SK-N-SH treated with all-trans-retinoic acid at 6 μM for 48 hours (cell line): ENCODE measurements around the gene FGD3.

ENCODE experiments used
- ATAC-seq: fragments of 200-7000 bp; cut with Tn5 transposase; 3 replicates; pipeline ENCODE4 v1.9.1; 2020; ENCODE audit warnings: mild to moderate bottlenecking, moderate library complexity
- ARNTL ChIP-seq: fragments of 450-650 bp; formaldehyde crosslinking; IDR thresholded peaks from 2 replicates; pipeline ENCODE4 v1.5.0; 2020; ENCODE audit warnings: low read depth, mild to moderate bottlenecking, moderate library complexity, borderline replicate concordance
- BACH2 ChIP-seq: fragments of 250-450 bp; sonication (Bioruptor Pico); IDR thresholded peaks from 2 replicates; pipeline ENCODE4 v1.9.0; 2021; ENCODE audit warnings: mild to moderate bottlenecking, borderline replicate concordance
- CREB5 ChIP-seq: fragments of 250-450 bp; sonication (Bioruptor Pico); IDR thresholded peaks from 2 replicates; pipeline ENCODE4 v1.5.1; 2020; ENCODE audit warnings: low read depth, mild to moderate bottlenecking, moderate library complexity
- CSDC2 ChIP-seq: fragments of 250-450 bp; sonication (Bioruptor Pico); IDR thresholded peaks from 2 replicates; pipeline ENCODE4 v1.5.0; 2020; ENCODE audit warnings: mild to moderate bottlenecking, moderate library complexity
- GLIS3 ChIP-seq: fragments of 250-450 bp; sonication (Bioruptor Pico); IDR thresholded peaks from 2 replicates; pipeline ENCODE4 v1.5.0; 2020; ENCODE audit warnings: mild to moderate bottlenecking, moderate library complexity
- ISL1 ChIP-seq: fragments of 250-450 bp; sonication (Bioruptor Pico); IDR thresholded peaks from 2 replicates; pipeline ENCODE4 v2.1.2; 2022; ENCODE audit warnings: mild to moderate bottlenecking, moderate library complexity
- OSR1 ChIP-seq: fragments of 250-450 bp; sonication (Bioruptor Pico); IDR thresholded peaks from 2 replicates; pipeline ENCODE4 v1.8.0; 2022; ENCODE audit warnings: moderate library complexity, mild to moderate bottlenecking, inconsistent platforms
- PATZ1 ChIP-seq: fragments of 250-450 bp; sonication (Bioruptor Pico); IDR thresholded peaks from 2 replicates; pipeline ENCODE4 v1.8.0; 2020; ENCODE audit warnings: mild to moderate bottlenecking, moderate library complexity, borderline replicate concordance
- PPARA ChIP-seq: fragments of 250-450 bp; sonication (Bioruptor Pico); IDR thresholded peaks from 2 replicates; pipeline ENCODE4 v1.5.0; 2020; ENCODE audit warnings: mild to moderate bottlenecking, borderline replicate concordance
- RARB ChIP-seq: fragments of 250-450 bp; sonication (Bioruptor Pico); IDR thresholded peaks from 2 replicates; pipeline ENCODE4 v1.8.0; 2021; ENCODE audit warnings: mild to moderate bottlenecking, moderate library complexity
- SNAI2 ChIP-seq: fragments of 250-450 bp; sonication (Bioruptor Pico); IDR thresholded peaks from 2 replicates; pipeline ENCODE4 v1.5.0; 2020; ENCODE audit warnings: mild to moderate bottlenecking, moderate library complexity
- TOX ChIP-seq: fragments of 250-450 bp; sonication (Bioruptor Pico); IDR thresholded peaks from 2 replicates; pipeline ENCODE4 v1.8.0; 2021; ENCODE audit warnings: mild to moderate bottlenecking, moderate library complexity, borderline replicate concordance
- ZFP3 ChIP-seq: fragments of 250-450 bp; sonication (Bioruptor Pico); IDR thresholded peaks from 2 replicates; pipeline ENCODE4 v1.5.0; 2020; ENCODE audit warnings: mild to moderate bottlenecking, moderate library complexity
- ZFP30 ChIP-seq: fragments of 450-650 bp; formaldehyde crosslinking; IDR thresholded peaks from 2 replicates; pipeline ENCODE4 v1.5.0; 2022; ENCODE audit warnings: mild to moderate bottlenecking, moderate library complexity
- ZNF565 ChIP-seq: fragments of 450-650 bp; formaldehyde crosslinking; conservative IDR thresholded peaks from 2 replicates; pipeline ENCODE4 v1.5.0; 2020; ENCODE audit warnings: low read depth, mild to moderate bottlenecking, moderate library complexity
- ZNF70 ChIP-seq: fragments of 450-650 bp; formaldehyde crosslinking; IDR thresholded peaks from 2 replicates; pipeline ENCODE4 v1.5.0; 2020; ENCODE audit warnings: mild to moderate bottlenecking, moderate library complexity
- ZNF8 ChIP-seq: fragments of 450-650 bp; formaldehyde crosslinking; IDR thresholded peaks from 2 replicates; pipeline ENCODE4 v1.5.0; 2020; ENCODE audit warnings: mild to moderate bottlenecking, moderate library complexity

The FGD3 gene

GRCh38 chr9:92960561-92961290, 13.4 kb downstream of the FGD3 start:
- TF ChIP-seq ARNTL (CRISPR knock-in tag) = no peak
- no peak for TF ChIP-seq CREB5 (CRISPR knock-in tag)
- ATAC-seq = no peak

GRCh38 chr9:92961627-92962302, 14.4 kb downstream of the FGD3 start:
- ATAC-seq = no peak
- TF ChIP-seq ZFP30 (CRISPR knock-in tag) (no peak), SNAI2 (CRISPR knock-in tag) (no peak), ISL1 (no peak), ZNF565 (CRISPR knock-in tag) (0 out of 2 replicates have a peak, but pooled peaks have one; percentile 39), PPARA (CRISPR knock-in tag) (no peak)

GRCh38 chr9:92962303-92962649, 15.0 kb downstream of the FGD3 start:
- ATAC-seq = no peak
- TF ChIP-seq PPARA (CRISPR knock-in tag) (no peak), ZNF565 (CRISPR knock-in tag) (no peak), CSDC2 (CRISPR knock-in tag) (no peak), ZFP3 (no peak), RARB (CRISPR knock-in tag) (no peak), ARNTL (CRISPR knock-in tag) (no peak), TOX (CRISPR knock-in tag) (no peak), ZFP30 (CRISPR knock-in tag) (no peak), GLIS3 (CRISPR knock-in tag) (no peak), CREB5 (CRISPR knock-in tag) (no peak), PATZ1 (CRISPR knock-in tag) (no peak), OSR1 (CRISPR knock-in tag) (no peak), ISL1 (no peak)

- no peak for ATAC-seq
- TF ChIP-seq SNAI2 (CRISPR knock-in tag) (no peak), ZFP3 (no peak), GLIS3 (CRISPR knock-in tag) (no peak), PATZ1 (CRISPR knock-in tag) (no peak), ZNF8 (no peak), PPARA (CRISPR knock-in tag) (no peak), OSR1 (CRISPR knock-in tag) (no peak), ZNF565 (CRISPR knock-in tag) (no peak), RARB (CRISPR knock-in tag) (no peak), ZNF70 (CRISPR knock-in tag) (no peak)
Observed at GRCh38 chr9:92962846-92963245, 15.5 kb downstream of the FGD3 start.

DNA sequence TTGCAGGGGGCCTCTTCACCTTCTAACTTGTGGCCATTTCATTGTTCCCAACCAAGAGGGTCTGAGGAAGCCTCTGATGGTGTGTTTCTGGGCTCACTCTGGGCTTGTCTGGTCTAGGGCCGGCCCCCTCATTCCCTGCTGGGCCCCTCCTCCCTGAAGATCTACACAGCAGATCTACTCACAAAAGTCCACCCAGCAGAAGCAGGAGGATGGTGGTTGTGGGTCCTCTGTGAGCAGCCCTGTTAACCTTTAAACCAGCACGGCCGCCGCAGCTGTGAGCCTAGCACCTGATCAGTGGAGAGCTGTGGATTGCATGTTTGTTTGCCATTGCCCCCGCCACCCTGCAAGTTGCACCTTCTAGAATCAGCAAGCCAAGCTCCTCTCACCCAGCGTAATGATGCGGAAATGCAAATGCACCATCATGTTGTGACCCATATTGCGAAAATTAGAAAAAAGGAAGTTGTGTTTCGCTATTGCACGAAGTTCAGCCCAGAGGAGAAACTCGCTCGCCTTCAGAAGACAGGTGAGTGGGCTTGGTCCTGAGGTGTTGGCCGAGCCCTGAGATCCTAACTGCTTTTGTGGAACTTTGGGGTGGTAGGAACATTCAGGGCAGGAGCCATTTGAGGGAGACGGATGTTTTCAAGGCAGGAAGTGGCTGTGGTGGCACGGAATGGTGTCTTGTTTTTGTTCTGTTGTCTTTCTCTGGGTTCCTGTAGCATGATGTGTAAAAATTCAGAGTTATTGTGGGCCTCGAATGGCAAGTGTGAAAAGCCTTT, 16.7 kb downstream of the FGD3 start:
- ATAC-seq = no peak
- TF ChIP-seq ZNF8 = no peak
- no peak for TF ChIP-seq ZFP3
- TF ChIP-seq PPARA (CRISPR knock-in tag) = no peak
- no peak for TF ChIP-seq ISL1
- TF ChIP-seq BACH2 (CRISPR knock-in tag) = no peak
- no peak for TF ChIP-seq SNAI2 (CRISPR knock-in tag)
